Activated CD8-positive, alpha-beta T cell treated with anti-CD3 and anti-CD28 coated beads for 36 hours (primary cell): ENCODE results near the gene FOXP2. TPM values are rescaled to one million over a fixed set of nuclear protein-coding genes. Genes with fewer than 3 reads are reported as not detected.

Source experiments
- ATAC-seq: fragments of 200-7000 bp; cut with Tn5 transposase; one replicate; pipeline ENCODE4 v1.10.0; 2021; ENCODE audit warnings: mild to moderate bottlenecking, moderate library complexity
- CTCF ChIA-PET: fragments of 350-600 bp; sonication (Branson Sonifier 250); formaldehyde crosslinking; loops from one replicate; lab custom pipeline; 2021; ENCODE audit warnings: antibody characterized with exemption; lab: Charles Lee
- POLR2A ChIA-PET: fragments of 350-600 bp; sonication (Branson Sonifier 250); formaldehyde crosslinking; loops from one replicate; lab custom pipeline; 2021; ENCODE audit warnings: antibody characterized with exemption; lab: Charles Lee
- DNase-seq: peaks from one replicate; pipeline ENCODE4 v3.0.0-alpha.2; 2020
- H3K27ac Mint-ChIP-seq: one replicate; pipeline ENCODE4 v1.8.0; 2021; ENCODE audit warnings: mild to moderate bottlenecking, mixed read lengths
- H3K27me3 Mint-ChIP-seq: one replicate; pipeline ENCODE4 v1.8.0; 2021; ENCODE audit warnings: mixed read lengths
- H3K36me3 Mint-ChIP-seq: one replicate; pipeline ENCODE4 v1.8.0; 2021; ENCODE audit warnings: low read depth, mixed read lengths
- H3K4me1 Mint-ChIP-seq: one replicate; pipeline ENCODE4 v1.8.0; 2021; ENCODE audit warnings: low read depth, mixed read lengths
- H3K4me3 Mint-ChIP-seq: one replicate; pipeline ENCODE4 v1.8.0; 2021; ENCODE audit warnings: mild to moderate bottlenecking, moderate library complexity, mixed read lengths
- H3K9me3 Mint-ChIP-seq: one replicate; pipeline ENCODE4 v1.8.0; 2021; ENCODE audit warnings: mixed read lengths
- intact Hi-C: fragments of 100-400 bp; cut with micrococcal nuclease; formaldehyde crosslinking; loops from one replicate; pipeline ENCODE4 v1.10.0; 2022
- total RNA-seq, 2 experiments: library from RNA; stranded (reverse); gene quantifications; one replicate each; pipeline ENCODE4 v1.2.3, GENCODE V29; 2021
- TF ChIP-seq, protein P1 (sequence below): fragments of 200-600 bp; IDR thresholded peaks from one replicate; pipeline ENCODE4 v1.8.0; 2022; ENCODE audit warnings: antibody characterized with exemption, mild to moderate bottlenecking

FOXP2 gene
- total RNA-seq, 2 experiments from 2014 or later = not detected

DNA sequence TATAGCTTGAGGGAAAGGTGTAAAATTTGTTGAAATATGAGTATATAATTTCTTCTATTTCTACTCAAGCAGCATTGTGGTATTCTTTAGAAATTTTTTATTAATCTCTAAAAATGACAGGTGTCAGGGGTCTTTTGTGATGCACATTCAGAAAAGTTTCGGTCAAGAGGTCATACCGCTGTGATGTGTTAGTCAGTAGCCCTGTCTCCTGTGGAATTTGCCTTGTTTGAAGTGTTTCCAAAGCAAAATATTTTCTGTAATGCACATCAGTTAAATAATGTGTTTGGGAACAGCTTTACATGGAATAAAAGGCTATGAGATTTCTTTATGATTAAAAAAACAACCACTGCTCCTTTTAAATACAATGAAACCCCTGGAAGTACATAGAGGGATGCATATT is 35.8 kb downstream of the FOXP2 start:
- H3K36me3 Mint-ChIP-seq = no peaks in the 10 kb centered on the region
- no peaks in the 10 kb centered on the region for H3K9me3 Mint-ChIP-seq
- intact Hi-C loops = no loop called here
- ChIA-PET CTCF (no interaction called here), POLR2A (no interaction called here)
- no peaks in the 10 kb centered on the region for H3K4me1 Mint-ChIP-seq
- TF ChIP-seq, protein P1, sequence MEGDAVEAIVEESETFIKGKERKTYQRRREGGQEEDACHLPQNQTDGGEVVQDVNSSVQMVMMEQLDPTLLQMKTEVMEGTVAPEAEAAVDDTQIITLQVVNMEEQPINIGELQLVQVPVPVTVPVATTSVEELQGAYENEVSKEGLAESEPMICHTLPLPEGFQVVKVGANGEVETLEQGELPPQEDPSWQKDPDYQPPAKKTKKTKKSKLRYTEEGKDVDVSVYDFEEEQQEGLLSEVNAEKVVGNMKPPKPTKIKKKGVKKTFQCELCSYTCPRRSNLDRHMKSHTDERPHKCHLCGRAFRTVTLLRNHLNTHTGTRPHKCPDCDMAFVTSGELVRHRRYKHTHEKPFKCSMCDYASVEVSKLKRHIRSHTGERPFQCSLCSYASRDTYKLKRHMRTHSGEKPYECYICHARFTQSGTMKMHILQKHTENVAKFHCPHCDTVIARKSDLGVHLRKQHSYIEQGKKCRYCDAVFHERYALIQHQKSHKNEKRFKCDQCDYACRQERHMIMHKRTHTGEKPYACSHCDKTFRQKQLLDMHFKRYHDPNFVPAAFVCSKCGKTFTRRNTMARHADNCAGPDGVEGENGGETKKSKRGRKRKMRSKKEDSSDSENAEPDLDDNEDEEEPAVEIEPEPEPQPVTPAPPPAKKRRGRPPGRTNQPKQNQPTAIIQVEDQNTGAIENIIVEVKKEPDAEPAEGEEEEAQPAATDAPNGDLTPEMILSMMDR = no peak
- DNase-seq (no peak), ATAC-seq (no peak)
- H3K27me3 Mint-ChIP-seq = no peaks in the 10 kb centered on the region
- H3K27ac Mint-ChIP-seq = no peak overlapping the region
- H3K4me3 Mint-ChIP-seq = no peak overlapping the region

DNA sequence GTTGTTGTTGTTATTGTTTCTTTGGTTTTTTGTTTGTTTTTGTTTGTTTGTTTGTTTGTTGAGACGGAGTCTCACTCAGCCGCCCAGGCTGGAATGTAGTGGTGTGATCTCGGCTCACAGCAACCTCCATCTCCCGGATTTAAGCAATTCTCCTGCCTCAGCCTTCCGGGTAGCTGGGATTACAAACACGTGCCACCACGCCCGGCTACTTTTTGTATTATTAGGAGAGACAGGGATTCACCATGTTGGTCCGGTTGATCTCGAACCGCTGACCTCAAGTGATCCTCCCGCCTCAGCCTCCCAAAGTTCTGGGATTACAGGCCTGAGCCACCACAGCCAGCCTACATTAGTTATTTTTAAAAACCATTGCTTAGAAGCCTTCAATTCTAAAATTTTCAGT is 45.0 kb downstream of the FOXP2 start:
- ATAC-seq (no peak), DNase-seq (no peak)
- H3K27ac Mint-ChIP-seq = no peak overlapping the region
- no peaks in the 10 kb centered on the region for H3K9me3 Mint-ChIP-seq
- no peaks in the 10 kb centered on the region for H3K4me1 Mint-ChIP-seq
- H3K36me3 Mint-ChIP-seq = no peaks in the 10 kb centered on the region
- CTCF ChIA-PET = no interaction called here
- H3K4me3 Mint-ChIP-seq = no peak overlapping the region
- POLR2A ChIA-PET = no interaction called here
- no peaks in the 10 kb centered on the region for H3K27me3 Mint-ChIP-seq
- intact Hi-C loops = no loop called here
- TF ChIP-seq, protein P1 = no peak

DNA sequence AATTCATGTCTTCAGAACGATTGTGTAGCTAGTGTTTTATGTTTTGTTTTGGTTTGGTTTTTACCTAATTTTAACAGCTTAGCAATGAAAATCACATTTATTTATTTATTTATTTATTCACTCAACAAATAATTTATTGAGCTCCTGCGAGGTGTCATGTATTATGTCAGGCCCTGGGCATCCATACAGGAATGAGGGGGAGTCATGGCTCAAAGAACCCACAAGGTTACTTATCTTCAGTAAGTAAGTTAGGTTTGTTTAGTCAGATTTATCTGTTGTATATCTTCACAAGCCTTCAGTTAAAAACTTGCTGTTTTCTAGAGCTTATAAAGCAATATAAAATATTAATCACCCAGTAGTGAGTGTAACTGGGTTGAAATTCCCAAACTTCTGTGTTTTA is 45.4 kb downstream of the FOXP2 start:
- no peaks in the 10 kb centered on the region for H3K36me3 Mint-ChIP-seq
- no peaks in the 10 kb centered on the region for H3K4me1 Mint-ChIP-seq
- no peak for ATAC-seq
- no peak for DNase-seq
- H3K4me3 Mint-ChIP-seq = no peak overlapping the region
- intact Hi-C loops = no loop called here
- TF ChIP-seq, protein P1 = no peak
- ChIA-PET CTCF (no interaction called here), POLR2A (no interaction called here)
- H3K27me3 Mint-ChIP-seq = no peaks in the 10 kb centered on the region
- H3K9me3 Mint-ChIP-seq = no peaks in the 10 kb centered on the region
- no peak overlapping the region for H3K27ac Mint-ChIP-seq

DNA sequence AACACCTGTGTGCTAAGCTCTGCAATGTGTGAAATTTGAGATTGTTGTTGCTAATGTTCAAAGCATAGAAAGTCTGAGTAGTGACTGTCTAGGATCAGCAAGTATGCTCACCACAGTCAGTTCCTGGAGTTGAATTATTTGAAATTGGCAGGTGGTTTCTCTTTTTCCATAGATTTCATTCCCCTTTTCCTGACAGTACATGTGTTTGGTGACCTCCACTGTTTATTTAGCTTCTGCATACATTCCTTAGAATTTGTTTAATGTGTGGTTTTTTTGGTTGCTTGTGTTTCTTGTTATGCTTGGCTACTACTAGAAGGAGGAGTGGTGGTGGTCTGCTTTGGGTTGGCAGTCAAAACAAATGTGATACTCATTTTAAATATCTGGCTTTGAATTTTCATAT is 52.3 kb downstream of the FOXP2 start:
- H3K4me1 Mint-ChIP-seq = no peaks in the 10 kb centered on the region
- H3K36me3 Mint-ChIP-seq = no peaks in the 10 kb centered on the region
- H3K9me3 Mint-ChIP-seq = no peaks in the 10 kb centered on the region
- ChIA-PET CTCF (no interaction called here), POLR2A (no interaction called here)
- intact Hi-C loops = no loop called here
- TF ChIP-seq, protein P1 = no peak
- ATAC-seq = no peak
- DNase-seq = no peak
- H3K27me3 Mint-ChIP-seq = no peaks in the 10 kb centered on the region
- H3K4me3 Mint-ChIP-seq = no peak overlapping the region
- H3K27ac Mint-ChIP-seq = no peak overlapping the region

DNA sequence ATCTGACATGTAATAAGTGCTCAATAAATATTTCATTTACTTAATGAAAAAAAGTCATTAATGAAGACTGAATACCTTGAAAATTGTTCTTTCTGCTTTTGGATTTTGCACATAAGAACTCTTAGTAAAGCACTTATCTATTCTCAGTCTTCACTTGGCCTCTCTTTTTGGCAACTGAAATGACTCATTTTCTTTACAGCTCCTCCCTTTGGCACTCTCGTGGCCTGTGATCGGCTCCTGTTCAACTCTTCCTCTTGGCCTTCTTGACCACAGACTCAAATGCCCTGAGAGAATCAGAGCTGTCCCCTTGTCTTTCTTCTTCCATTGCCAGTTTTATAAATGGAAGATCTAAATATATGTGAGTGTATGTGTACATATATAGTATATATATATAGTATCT is 54.2 kb downstream of the FOXP2 start:
- Mint-ChIP-seq H3K27ac (no peak overlapping the region), H3K27me3 (no peaks in the 10 kb centered on the region), H3K36me3 (no peaks in the 10 kb centered on the region), H3K9me3 (no peaks in the 10 kb centered on the region), H3K4me3 (no peak overlapping the region), H3K4me1 (no peaks in the 10 kb centered on the region)
- TF ChIP-seq, protein P1 = no peak
- intact Hi-C loops = no loop called here
- ATAC-seq = no peak
- ChIA-PET CTCF (no interaction called here), POLR2A (no interaction called here)
- DNase-seq = no peak
